Measurements from ENCODE around the gene LCMT1. TPM values are rescaled to one million over a fixed set of nuclear protein-coding genes. Genes with fewer than 3 reads are reported as not detected.

The LCMT1 gene
- total RNA-seq, 3 donors from 2014 or later (not counting 1 experiment from before 2014, with no cell fraction given): 28.8 to 49.5 (median 43.0) TPM

- H3K36me3 ChIP-seq (ENCODE audit: control insufficient read depth, insufficient read depth, low read length): no peaks in the 10 kb centered on the region
- Mint-ChIP-seq H3K4me1 (peaks cover 0 to 7% of the 10 kb centered on the region in 2 donors), H3K9me3 (no peaks in the 10 kb centered on the region), H3K27me3 (ENCODE audit: low read depth in 2 of 2) (no peaks in the 10 kb centered on the region), H3K4me3 (no peak overlapping the region), H3K36me3 (no peaks in the 10 kb centered on the region), H3K27ac (no peak overlapping the region)
- intact Hi-C loops (cut with micrococcal nuclease): no loop called here
- H3K9me3 ChIP-seq (ENCODE audit: control insufficient read depth, insufficient read depth, low read length): no peaks in the 10 kb centered on the region
- H3K27me3 ChIP-seq (ENCODE audit: control insufficient read depth, insufficient read depth, low read length): no peaks in the 10 kb centered on the region
- no peak overlapping the region for H3K4me3 ChIP-seq (ENCODE audit: low read length)
- no peak for TF ChIP-seq CTCF (IDR thresholded peaks at IDR 0.05)
- no peaks in the 10 kb centered on the region for H3K4me1 ChIP-seq (ENCODE audit: control insufficient read depth, insufficient read depth, low read length)
- no peak overlapping the region for H3K27ac ChIP-seq (ENCODE audit: low read length)
- DNase-seq (no peak), ATAC-seq (no peak)
- WGBS (ENCODE audit: insufficient coverage): 86% methylated on average over 6 of the region's 6 CpGs
Observed at GRCh38 chr16:25223964-25224363, 112.4 kb downstream of the LCMT1 start.

GRCh38 chr16:25224731-25225319 lies 113.3 kb downstream of the LCMT1 start:
- Mint-ChIP-seq H3K9me3 (no peaks in the 10 kb centered on the region), H3K27me3 (ENCODE audit: low read depth in 2 of 2) (no peaks in the 10 kb centered on the region), H3K27ac (no peak overlapping the region), H3K4me1 (peaks cover 0 to 7% of the 10 kb centered on the region in 2 donors), H3K36me3 (no peaks in the 10 kb centered on the region), H3K4me3 (no peak overlapping the region)
- ATAC-seq: peak in 1 of 3 donors; percentile 7
- no peaks in the 10 kb centered on the region for H3K9me3 ChIP-seq (ENCODE audit: control insufficient read depth, insufficient read depth, low read length)
- 96% methylated on average over 7 of the region's 7 CpGs for WGBS (ENCODE audit: insufficient coverage)
- intact Hi-C loops (cut with micrococcal nuclease): loop anchor here (1.0 kb wide), 1 partner anchor 170 kb away; no protein-coding TSS in a partner anchor
- H3K4me1 ChIP-seq (ENCODE audit: control insufficient read depth, insufficient read depth, low read length): no peaks in the 10 kb centered on the region
- H3K27ac ChIP-seq (ENCODE audit: low read length): no peak overlapping the region
- DNase-seq: no peak
- no peaks in the 10 kb centered on the region for H3K27me3 ChIP-seq (ENCODE audit: control insufficient read depth, insufficient read depth, low read length)
- H3K36me3 ChIP-seq (ENCODE audit: control insufficient read depth, insufficient read depth, low read length): no peaks in the 10 kb centered on the region
- TF ChIP-seq CTCF (IDR thresholded peaks at IDR 0.05): no peak
- H3K4me3 ChIP-seq (ENCODE audit: low read length): no peak overlapping the region

Other genes with a start within 250 kb of the LCMT1 start
- gene ARHGAP17, start 96.4 kb upstream of the LCMT1 start, total RNA-seq: 10 to 100 TPM; 67.0 to 85.7 (median 84.7) TPM
- gene AQP8, start 105.2 kb downstream of the LCMT1 start, total RNA-seq: 1 to 10 TPM in 1 of 3 donors, under 1 TPM in 2; 0.36 to 1.1 (median 0.68) TPM
- gene ZKSCAN2, start 146.1 kb downstream of the LCMT1 start, total RNA-seq: 1 to 10 TPM; 6.7 to 7.0 (median 6.8) TPM